HG02623 (cell line): ENCODE measurements around the gene SVEP1.
"Not testable (repeated sequence)": the region's sequence is repeated elsewhere in the genome, so short reads cannot be mapped to it uniquely, and the experiment has no call there.

Experiments
- ATAC-seq: cut with Tn5 transposase; IDR thresholded peaks from one replicate; pipeline ENCODE4 v1.9.1; 2021; ENCODE audit warnings: moderate library complexity; ENCODE audit not compliant: unreplicated experiment

Gene SVEP1

DNA sequence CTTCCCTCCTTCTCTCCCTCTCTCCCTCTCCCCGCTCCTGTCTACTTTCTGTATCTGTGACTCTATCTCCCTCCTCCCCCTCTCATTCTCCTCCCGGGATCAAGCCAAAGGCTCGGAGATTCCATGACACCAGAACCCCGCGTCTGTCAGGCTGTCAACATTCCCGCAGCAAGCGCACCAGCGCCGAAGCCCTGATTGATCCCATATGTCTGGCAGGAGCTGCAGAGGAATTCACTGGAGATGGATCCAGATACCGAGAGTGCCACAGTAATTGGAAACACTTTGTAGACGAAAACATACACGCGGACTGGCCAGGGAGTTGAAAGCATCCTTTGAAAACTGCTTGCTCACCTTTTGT is 300 bp upstream of the SVEP1 start:
- ATAC-seq = no peak

GRCh38 chr9:110578575-110579033 is 937 bp downstream of the SVEP1 start:
- ATAC-seq = no peak

DNA sequence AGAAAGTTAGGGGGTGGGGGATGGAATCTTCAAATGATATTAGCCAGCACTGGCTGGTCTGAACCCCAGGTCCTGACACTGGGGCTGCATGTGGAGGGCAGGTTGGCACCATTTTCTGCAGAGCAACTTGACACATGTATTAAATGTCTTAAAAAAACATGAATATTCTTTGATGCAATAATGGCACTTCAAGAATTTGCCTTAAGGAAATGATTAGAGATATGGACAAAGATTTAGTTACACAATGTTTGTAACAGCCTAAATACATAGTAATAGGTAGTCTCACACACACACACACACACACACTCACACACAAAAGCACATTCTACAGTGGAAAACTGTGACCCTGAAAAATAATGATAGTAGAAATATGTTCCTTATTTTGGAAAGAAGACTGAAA is 3.6 kb downstream of the SVEP1 start:
- no peak for ATAC-seq

DNA sequence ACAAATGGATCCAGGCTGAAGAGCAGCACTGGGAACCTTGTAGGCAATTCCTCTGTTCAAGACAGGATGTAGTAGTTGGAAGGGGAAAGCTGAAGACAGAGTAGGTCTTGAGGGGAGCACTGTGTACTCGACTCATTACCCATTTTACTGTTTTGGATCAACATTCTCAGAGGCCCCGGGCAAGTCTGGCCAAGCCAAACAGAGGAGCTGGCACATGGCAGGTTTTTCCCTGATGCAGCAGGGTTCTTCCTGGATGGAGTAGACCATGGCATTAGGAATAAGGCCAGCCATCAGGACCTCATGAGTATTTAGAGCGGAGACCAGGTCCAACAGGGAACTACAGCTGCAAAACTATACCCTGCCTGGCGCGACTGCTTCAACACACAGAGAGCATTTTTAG is 4.4 kb downstream of the SVEP1 start:
- ATAC-seq = no peak

DNA sequence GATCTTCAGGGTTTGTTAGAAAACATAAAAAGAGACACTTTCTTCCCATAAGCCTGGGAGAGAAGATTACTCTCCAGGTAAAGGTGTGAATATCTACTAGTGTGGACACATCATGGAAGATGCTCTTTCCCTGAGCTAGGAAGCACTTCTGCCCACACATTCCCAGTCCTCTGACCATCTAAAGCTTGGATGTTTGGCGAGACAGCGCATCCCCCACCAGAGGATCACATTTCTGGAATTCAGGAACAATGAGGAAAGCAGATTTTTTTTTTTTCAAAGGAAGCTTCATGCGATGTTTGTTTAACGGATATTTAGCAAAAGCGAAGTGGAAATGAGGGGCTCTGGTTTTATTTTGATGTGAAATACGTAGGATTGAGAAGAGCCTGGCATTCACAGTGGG is 6.2 kb downstream of the SVEP1 start:
- no peak for ATAC-seq

DNA sequence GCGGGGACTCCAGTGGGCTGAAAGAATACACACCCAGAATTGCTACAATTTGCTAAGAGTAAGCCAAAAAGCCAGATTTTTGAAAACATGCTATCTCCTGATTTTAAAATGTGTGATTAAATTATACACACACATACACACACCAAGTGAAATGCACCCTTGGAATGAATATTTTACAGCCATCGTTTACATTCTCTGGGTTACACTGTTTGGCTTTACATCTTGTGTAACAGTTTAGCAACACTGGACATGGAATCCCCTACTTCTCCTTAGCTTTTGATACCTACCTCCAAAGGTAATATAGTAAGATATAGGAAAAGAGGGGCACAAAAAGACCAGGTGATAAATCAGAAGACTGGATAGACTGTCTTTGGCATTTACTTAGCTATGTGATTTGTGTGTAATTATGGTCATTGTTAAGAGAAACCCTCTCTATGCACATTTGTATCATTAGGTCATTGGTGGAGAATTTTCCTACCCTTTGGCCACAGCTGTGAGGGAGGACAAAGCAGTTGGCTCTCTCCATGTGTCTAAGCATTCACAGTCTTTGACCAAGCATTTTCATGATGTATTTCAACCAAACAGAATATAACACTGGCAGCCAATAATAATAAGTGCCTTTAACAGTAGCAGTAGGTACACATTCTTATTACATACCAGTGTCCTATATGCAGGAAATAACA is 7.6 kb downstream of the SVEP1 start:
- ATAC-seq = no peak

DNA sequence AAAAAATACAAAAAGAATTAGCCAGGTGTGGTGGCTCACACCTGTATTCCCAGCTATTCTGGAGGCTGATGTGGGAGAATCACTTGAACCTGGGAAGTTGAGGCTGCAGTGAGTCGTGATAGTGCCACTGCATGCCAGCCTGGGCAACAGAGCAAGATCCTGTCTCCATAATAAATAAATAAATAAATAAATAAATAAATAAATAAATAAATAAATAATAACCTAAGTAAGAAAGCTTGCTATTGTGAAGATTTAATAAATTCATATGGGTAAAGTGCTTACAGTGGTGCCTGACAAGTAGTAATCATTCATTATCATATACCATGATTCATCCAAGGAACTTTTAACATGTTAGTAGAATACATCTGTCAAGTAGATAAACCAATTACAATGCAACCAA is 13.4 kb downstream of the SVEP1 start:
- no peak for ATAC-seq

DNA sequence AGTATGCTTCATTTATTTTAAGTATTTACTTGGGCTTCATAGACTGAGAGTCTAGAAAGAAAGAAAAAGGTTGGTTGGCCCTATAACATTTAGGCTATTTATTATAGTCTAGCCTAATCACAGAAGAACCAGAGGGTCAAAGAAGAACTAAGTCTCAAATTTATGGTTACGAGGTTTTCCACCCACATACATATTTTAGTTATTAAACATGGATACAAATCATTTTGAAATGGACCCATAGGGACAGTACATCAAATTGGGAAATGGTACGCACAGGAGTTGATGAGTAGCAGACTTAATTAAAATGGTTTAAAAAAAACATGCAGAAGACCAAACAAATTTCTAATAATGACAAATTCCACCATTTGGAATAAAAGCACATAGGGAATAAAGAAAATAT is 17.7 kb downstream of the SVEP1 start:
- no peak for ATAC-seq

GRCh38 chr9:110559869-110560268 is 19.7 kb downstream of the SVEP1 start:
- ATAC-seq = no peak

DNA sequence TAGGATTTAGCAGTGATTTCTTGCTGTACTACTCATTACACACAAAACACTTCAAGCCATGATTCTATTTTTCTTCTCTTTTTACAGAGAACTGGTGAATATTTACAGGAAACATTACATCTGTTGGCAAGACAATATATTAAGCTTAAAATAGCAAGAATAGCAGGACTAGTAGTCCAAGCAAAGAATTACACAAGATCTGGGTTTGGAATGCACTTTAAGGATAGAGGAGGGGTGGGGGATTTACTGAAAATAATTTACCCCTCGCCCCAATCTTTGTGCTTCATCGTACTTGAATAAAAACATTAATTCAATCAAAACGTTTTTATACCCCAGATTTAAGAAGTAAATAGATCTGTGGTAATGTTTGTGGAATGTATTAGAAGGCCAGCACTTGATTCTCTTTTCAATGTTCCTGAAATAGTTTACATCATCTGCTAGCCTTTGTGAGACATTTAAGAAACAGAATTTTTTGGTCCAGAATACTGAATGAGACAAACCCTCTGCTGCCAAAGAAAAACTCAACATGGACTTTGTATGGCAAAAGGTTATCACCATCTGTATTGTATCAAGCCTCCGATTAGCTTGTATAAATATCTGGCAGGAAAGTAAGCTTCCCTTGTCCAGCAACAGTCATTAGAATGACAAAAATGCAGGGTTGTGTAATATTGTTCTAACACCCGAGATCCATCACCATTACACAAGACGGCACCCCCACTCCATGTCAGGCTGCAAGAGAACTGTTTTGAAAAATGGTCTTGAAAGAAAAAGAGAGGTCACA is 23.8 kb downstream of the SVEP1 start:
- no peak for ATAC-seq

DNA sequence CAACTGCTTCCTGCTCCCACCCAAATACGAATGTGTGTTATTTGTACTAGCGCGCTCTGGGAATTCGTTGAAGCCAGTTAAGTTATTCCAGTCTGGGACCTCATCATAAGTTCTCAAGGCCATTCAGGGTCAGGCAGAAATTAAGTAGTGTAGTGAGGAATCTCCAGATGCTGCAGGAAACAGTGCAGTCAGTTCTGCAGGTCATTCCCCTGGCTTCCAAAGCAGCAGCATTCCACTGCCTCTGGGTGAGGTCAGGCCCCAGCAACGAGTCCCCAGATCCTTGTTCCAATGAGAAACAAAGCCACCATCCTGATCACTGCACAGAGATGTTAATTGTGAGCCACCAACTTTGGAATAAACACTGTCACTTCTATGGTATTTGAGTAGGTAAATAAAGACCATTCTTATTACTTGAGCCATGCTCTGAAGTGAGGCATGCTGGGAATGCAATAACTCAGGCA is 33.1 kb downstream of the SVEP1 start:
- ATAC-seq = no peak

GRCh38 chr9:110545705-110546104 is 33.8 kb downstream of the SVEP1 start:
- ATAC-seq = no peak

GRCh38 chr9:110543631-110544051 is 35.9 kb downstream of the SVEP1 start:
- no peak for ATAC-seq

DNA sequence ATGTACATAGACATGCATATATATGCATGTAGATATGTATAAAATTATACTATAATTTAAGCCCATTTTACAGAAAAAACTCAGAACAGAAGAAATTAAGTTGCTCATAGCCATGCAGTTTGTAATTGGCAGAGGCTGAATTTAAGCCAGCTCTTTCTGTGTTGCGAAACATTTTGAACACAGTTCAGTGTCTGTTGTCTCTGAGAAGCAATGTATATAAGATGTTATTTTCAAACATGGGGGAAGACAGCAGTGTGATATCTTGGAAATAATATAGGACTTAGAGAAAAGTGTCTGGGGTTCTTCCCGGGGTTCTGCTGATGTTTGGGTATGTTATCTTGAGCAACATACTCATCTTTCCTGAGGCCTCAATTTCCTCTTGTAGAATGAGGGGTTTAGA is 37.6 kb downstream of the SVEP1 start:
- ATAC-seq = no peak

DNA sequence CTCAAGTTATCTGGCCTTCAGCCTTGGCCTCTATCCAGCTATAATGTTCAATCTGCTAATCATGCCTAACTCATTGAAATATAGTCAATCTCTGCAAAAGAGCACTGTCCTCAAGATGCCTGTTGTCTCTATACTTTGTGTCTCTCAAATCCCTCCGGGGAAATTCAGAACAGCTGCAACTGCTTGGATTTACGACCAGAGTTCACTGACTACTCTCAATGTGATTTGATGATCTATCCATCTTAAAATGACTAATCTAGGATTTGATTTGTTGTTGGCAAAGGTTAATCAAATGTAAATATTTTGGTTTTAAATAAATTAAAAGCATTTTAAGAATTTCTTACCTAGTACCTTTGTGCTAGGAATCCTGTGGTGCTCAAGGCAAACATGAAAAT is 40.9 kb downstream of the SVEP1 start:
- no peak for ATAC-seq

- ATAC-seq = no peak
Measured at GRCh38 chr9:110537841-110538646, 41.5 kb downstream of the SVEP1 start.

DNA sequence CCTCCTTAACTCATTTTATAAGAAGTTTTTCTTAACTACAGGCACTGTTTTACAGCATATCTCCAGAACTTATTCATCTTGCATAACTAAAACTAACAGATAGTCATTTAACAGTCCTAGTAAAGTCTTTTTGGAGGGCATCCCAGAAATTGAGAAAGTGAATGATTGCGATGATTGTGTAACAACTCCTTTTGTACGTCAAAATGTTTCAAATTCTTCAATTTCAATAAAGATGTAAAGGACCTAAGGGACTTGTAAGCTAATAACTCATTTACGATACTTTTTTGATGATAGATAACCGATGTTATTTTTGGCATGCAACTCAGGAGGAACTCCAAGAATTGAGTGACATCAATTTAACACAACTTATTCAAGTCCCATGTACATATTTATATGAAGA is 42.7 kb downstream of the SVEP1 start:
- no peak for ATAC-seq

- ATAC-seq = not testable (repeated sequence)
Measured at GRCh38 chr9:110534162-110534561, 45.4 kb downstream of the SVEP1 start.

DNA sequence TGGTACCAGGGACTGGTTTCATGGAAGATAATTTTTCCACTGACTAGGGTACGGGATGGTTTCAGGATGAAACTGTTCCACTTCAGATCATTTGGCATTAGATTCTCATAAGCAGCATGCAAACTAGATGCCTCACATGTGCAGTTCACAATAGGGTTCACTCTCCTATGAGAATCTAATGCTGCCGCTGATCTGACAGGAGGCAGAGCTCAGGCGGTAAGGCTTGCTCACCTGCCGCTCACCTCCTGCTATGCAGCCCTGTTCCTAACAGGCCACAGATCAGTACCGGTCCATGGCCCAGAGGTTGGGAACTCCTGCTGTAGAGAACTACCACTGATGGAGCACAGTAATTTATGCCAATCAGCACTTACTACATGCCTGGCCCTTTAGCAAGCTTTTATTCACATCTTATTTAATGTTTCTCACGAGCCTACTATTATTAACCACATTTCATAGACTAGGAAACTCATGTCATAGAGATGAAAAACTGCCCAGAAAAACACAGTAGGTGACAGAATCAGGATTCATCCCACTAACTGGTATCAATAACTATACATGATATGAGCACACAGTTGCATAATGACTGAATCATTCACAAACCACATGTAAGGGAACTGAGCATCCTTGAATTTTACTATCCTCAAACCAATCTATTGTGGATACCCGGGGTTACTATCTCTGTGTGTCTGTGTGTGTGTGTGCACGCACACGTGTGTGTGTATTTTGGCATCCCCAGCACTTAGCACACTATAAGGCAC is 46.5 kb downstream of the SVEP1 start:
- no peak for ATAC-seq

GRCh38 chr9:110531776-110532175 is 47.8 kb downstream of the SVEP1 start:
- no peak for ATAC-seq

DNA sequence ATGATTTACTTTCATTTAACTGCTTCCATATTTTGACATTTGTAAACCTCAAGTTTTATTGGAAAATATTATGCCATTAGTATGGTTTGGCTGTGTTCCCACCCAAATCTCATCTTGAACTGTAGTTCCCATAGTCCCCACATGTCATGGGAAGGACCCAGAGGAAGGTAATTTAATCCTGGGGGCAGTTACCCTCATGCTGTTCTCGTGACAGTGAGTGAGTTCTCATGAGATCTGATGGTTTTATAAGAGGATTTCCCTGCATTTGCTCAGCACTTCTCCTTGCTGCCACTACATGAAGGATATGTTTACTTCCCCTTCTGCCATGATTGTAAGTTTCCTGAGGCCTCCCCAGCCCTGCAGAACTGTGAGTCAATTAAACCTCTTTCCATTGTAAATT is 48.3 kb downstream of the SVEP1 start:
- not testable (repeated sequence) for ATAC-seq
